ENCODE results near the gene HOPX. TPM values are rescaled to one million over a fixed set of nuclear protein-coding genes. Genes with fewer than 3 reads are reported as not detected.

Gene HOPX
- total and polyA plus RNA-seq, 8 donors: 1.2 to 79.1 (median 48.2) TPM; not detected in 1

DNA sequence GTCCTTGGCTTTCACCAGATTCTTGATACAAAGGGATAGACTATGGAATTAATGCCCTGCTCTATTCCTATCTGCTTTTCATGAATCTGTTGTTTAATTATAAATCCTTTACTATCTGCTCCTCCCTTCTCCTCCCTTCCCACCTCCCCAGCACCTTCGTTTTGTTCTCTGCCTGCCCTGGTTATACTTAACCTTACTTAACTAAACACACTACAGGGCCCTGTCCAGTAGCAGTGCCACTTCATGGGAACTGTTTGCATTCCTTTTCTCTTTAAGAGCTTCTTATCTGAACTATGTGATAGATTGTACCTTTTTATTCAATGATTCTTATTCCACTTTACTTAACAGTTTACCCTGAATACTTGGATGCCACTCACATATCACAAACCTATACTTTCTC lies 830 bp downstream of the HOPX start:
- Histone ChIP-seq H3K36me3 (no peaks in the 10 kb centered on the region), H3K27me3 (no peaks in the 10 kb centered on the region), H3K4me1 (peaks cover 11 to 27% (median 15%) of the 10 kb centered on the region in 4 donors), H3K9me3 (no peaks in the 10 kb centered on the region), H3K27ac (peak overlapping the region; percentile 39 to 84 (median 79)), H3K4me3 (peak overlapping the region in 2 of 4 donors; percentile 5 to 20)
- intact Hi-C loops (cut with DNase I; ENCODE audit: low total_unique reads): no loop called here
- WGBS, 5 donors: 12 to 43% (median 27%) methylated on average over 1 of the region's 1 CpG
- TF ChIP-seq POLR2A (IDR thresholded peaks at IDR 0.05) (no peak), POLR2AphosphoS5 (IDR thresholded peaks at IDR 0.05) (peak in 1 of 3 donors; percentile 36), EP300 (IDR thresholded peaks at IDR 0.05) (no peak)
- TF ChIP-seq, protein P1, sequence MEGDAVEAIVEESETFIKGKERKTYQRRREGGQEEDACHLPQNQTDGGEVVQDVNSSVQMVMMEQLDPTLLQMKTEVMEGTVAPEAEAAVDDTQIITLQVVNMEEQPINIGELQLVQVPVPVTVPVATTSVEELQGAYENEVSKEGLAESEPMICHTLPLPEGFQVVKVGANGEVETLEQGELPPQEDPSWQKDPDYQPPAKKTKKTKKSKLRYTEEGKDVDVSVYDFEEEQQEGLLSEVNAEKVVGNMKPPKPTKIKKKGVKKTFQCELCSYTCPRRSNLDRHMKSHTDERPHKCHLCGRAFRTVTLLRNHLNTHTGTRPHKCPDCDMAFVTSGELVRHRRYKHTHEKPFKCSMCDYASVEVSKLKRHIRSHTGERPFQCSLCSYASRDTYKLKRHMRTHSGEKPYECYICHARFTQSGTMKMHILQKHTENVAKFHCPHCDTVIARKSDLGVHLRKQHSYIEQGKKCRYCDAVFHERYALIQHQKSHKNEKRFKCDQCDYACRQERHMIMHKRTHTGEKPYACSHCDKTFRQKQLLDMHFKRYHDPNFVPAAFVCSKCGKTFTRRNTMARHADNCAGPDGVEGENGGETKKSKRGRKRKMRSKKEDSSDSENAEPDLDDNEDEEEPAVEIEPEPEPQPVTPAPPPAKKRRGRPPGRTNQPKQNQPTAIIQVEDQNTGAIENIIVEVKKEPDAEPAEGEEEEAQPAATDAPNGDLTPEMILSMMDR (IDR thresholded peaks at IDR 0.05): no peak
- DNase-seq: peak; percentile 30 to 47

DNA sequence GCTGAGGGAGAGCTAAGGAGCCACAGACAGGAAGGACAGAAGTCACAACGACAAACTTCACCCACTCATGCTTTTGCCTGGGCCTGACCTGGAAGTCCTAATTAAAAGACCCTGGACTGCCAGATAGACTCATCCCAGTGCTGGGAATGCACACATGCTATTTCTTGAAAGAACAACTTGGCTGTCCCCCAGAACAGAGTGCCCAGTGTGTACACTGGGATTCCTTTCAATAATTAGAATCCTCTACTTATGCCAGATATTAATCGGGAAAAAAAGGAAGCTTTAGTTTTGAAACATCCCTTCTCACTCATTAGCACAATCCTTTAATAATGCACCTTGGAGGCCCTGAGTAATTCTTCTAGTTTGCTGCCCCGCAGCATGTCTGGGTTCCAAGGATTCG lies 3.4 kb downstream of the HOPX start:
- intact Hi-C loops (cut with DNase I; ENCODE audit: low total_unique reads): no loop called here
- H3K4me1 ChIP-seq: peaks cover 11 to 27% (median 15%) of the 10 kb centered on the region in 4 donors
- no peaks in the 10 kb centered on the region for H3K36me3 ChIP-seq
- H3K27me3 ChIP-seq: no peaks in the 10 kb centered on the region
- TF ChIP-seq EP300 (IDR thresholded peaks at IDR 0.05): no peak
- TF ChIP-seq POLR2AphosphoS5 (IDR thresholded peaks at IDR 0.05): no peak
- TF ChIP-seq POLR2A (IDR thresholded peaks at IDR 0.05): no peak
- TF ChIP-seq, protein P1 (IDR thresholded peaks at IDR 0.05): no peak
- no peak overlapping the region for H3K4me3 ChIP-seq
- H3K9me3 ChIP-seq: no peaks in the 10 kb centered on the region
- WGBS, 5 donors: 63 to 69% (median 68%) methylated on average over 3 to 4 of the region's 4 CpGs
- peak overlapping the region in 1 of 5 donors; percentile 2 for H3K27ac ChIP-seq
- DNase-seq: no peak

DNA sequence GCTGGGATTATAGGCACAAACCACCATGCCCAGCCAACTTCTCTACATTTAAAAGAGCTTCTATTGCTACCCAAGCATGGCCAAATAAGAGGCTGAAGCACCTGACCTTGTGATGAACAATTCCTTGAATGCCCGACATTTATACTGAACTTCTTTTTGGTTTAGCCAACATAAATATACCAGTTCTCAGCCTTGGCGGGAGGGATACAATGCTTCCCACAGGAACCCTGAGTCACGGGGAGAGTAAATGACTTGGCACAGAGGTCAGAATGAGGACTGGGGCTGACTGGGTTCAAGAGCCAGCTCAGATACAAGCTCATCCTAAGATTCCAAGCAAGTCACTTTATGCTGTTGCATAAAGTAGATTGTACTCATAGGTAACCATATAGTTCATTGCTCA lies 6.1 kb downstream of the HOPX start:
- intact Hi-C loops (cut with DNase I; ENCODE audit: low total_unique reads): no loop called here
- Histone ChIP-seq H3K36me3 (no peaks in the 10 kb centered on the region), H3K27ac (no peak overlapping the region), H3K4me1 (peaks cover 0 to 2% (median under 1%) of the 10 kb centered on the region in 4 donors), H3K4me3 (no peak overlapping the region), H3K27me3 (no peaks in the 10 kb centered on the region), H3K9me3 (no peaks in the 10 kb centered on the region)
- 84 to 91% (median 89%) methylated on average over 3 of the region's 3 CpGs for WGBS, 5 donors
- DNase-seq: no peak
- no peak for TF ChIP-seq POLR2AphosphoS5 (IDR thresholded peaks at IDR 0.05)
- TF ChIP-seq, protein P1 (IDR thresholded peaks at IDR 0.05): no peak
- no peak for TF ChIP-seq POLR2A (IDR thresholded peaks at IDR 0.05)
- TF ChIP-seq EP300 (IDR thresholded peaks at IDR 0.05): no peak

DNA sequence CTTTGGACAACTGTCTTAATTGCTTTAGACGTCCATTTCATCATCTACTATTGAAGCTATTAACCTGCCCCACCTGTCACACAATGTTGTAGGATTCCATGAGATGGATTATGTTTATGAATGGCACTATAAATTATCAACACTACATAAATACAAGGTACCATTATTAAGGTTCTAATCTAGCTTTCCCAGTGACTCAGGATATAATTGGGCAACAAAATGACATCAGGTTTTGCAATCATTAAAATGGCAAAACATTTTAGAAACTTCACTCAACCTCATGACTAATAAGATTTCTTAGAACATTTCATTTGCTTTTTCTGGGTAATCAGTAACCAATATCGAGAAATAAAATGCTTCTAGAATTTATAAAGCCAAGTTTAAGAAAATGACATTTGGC lies 9.2 kb downstream of the HOPX start:
- intact Hi-C loops (cut with DNase I; ENCODE audit: low total_unique reads): no loop called here
- Histone ChIP-seq H3K4me3 (no peak overlapping the region), H3K36me3 (no peaks in the 10 kb centered on the region), H3K27ac (no peak overlapping the region), H3K9me3 (peaks cover 0 to 7% (median 2%) of the 10 kb centered on the region in 4 donors), H3K4me1 (no peaks in the 10 kb centered on the region), H3K27me3 (no peaks in the 10 kb centered on the region)
- DNase-seq: no peak
- TF ChIP-seq POLR2AphosphoS5 (IDR thresholded peaks at IDR 0.05) (no peak), EP300 (IDR thresholded peaks at IDR 0.05) (no peak), POLR2A (IDR thresholded peaks at IDR 0.05) (no peak)
- TF ChIP-seq, protein P1 (IDR thresholded peaks at IDR 0.05): no peak
- 73 to 79% (median 75%) methylated on average over 2 of the region's 2 CpGs for WGBS, 5 donors

Data from stomach (tissue), 9 donors.